Breast epithelium (tissue), 3 donors: Measurements from ENCODE around the gene PPM1D.

Experiments
- CTCF ChIP-seq, 3 donors: fragments of 450-650 bp; IDR thresholded peaks; one replicate each; pipeline ENCODE4 v1.5.1; 2016 to 2017; ENCODE audit warnings: antibody characterized with exemption in 3 of 3, mild to moderate bottlenecking in 3 of 3, moderate library complexity in 3 of 3
- POLR2A ChIP-seq: fragments of 450-650 bp; IDR thresholded peaks from one replicate; pipeline ENCODE4 v1.6.1; 2016; ENCODE audit warnings: antibody characterized with exemption, mild to moderate bottlenecking, moderate library complexity
- POLR2AphosphoS5 ChIP-seq, 3 donors: sonication (generic); formaldehyde crosslinking; IDR thresholded peaks; one replicate each; pipeline ENCODE4 v1.6.1; 2017; ENCODE audit warnings: antibody characterized with exemption in 3 of 3

- TF ChIP-seq CTCF (IDR thresholded peaks at IDR 0.05) (no peak), POLR2A (no peak), POLR2AphosphoS5 (IDR thresholded peaks at IDR 0.05) (no peak)
These were observed 112.7 kb downstream of the PPM1D start for GRCh38 chr17:60712675-60713074.
